ENCODE results near the gene CEBPA.

- no peak for TF ChIP-seq CTCF (IDR thresholded peaks at IDR 0.05)
- TF ChIP-seq POLR2A (IDR thresholded peaks at IDR 0.05), result peak; percentile 15
Measured at GRCh38 chr19:33325920-33326319, 23.6 kb upstream of the CEBPA start.
